Heart right ventricle (tissue), 16 donors: ENCODE measurements around the gene YIPF7. TPM values are rescaled to one million over a fixed set of nuclear protein-coding genes. Genes with fewer than 3 reads are reported as not detected.

Experiments
- ATAC-seq, 8 donors: fragments of 200-7000 bp; cut with Tn5 transposase; one replicate each; pipeline ENCODE4 v1.9.1; 2020; ENCODE audit warnings: mild to moderate bottlenecking in 8 of 8, moderate library complexity in 8 of 8, moderate number of reproducible peaks in 1 of 8
- DNase-seq, 2 donors: peaks; one replicate each; pipeline ENCODE4 v3.0.0-alpha.2; 2020
- H3K27ac ChIP-seq, 10 donors: fragments of 200-600 bp; sonication (generic) in 2 of 10; one replicate each; pipeline versions ENCODE4 v1.5.0 to v1.8.0; 2020 to 2022; ENCODE audit warnings: mild to moderate bottlenecking in 3 of 10
- H3K27me3 ChIP-seq, 7 donors: fragments of 200-600 bp; one replicate each; pipeline ENCODE4 v1.8.0; 2021 to 2022; ENCODE audit warnings: mild to moderate bottlenecking in 2 of 7
- H3K36me3 ChIP-seq, 9 donors: fragments of 200-600 bp; sonication (generic) in 1 of 9; one replicate each; pipeline versions ENCODE4 v1.5.0 to v1.8.0; 2020 to 2022; ENCODE audit warnings: mild to moderate bottlenecking in 2 of 9
- H3K4me1 ChIP-seq, 9 donors: fragments of 200-600 bp; sonication (generic) in 1 of 9; one replicate each; pipeline versions ENCODE4 v1.5.0 to v1.8.0; 2020 to 2022; ENCODE audit warnings: mild to moderate bottlenecking in 4 of 9
- H3K4me3 ChIP-seq, 10 donors: fragments of 200-600 bp; sonication (generic) in 2 of 10; one replicate each; pipeline versions ENCODE4 v1.5.0 to v1.8.0; 2020 to 2022; ENCODE audit warnings: mild to moderate bottlenecking in 7 of 10, moderate library complexity in 2 of 10
- H3K9me3 ChIP-seq, 11 donors: fragments of 200-600 bp in 10 of 11; sonication (generic) in 2 of 11; one replicate each; pipeline versions ENCODE4 v1.5.0 to v1.8.0; 2013 to 2022; ENCODE audit warnings: mild to moderate bottlenecking in 2 of 11, control low read depth in 1 of 11, moderate library complexity in 1 of 11
- CTCF ChIP-seq, 9 donors: fragments of 200-600 bp; sonication (generic) in 2 of 9; IDR thresholded peaks; one replicate each; pipeline versions ENCODE4 v1.5.0 to v1.8.0; 2021 to 2022; ENCODE audit warnings: antibody characterized with exemption in 9 of 9, mild to moderate bottlenecking in 5 of 9, moderate library complexity in 1 of 9
- WGBS, 2 donors: extraction: QIAGEN DNeasy Blood & Tissue Kit; methylation state at CpG; one replicate each; pipeline ENCODE4 v1.1.7; 2013; ENCODE audit warnings: inconsistent platforms in 1 of 2; 5-methylcytosine and 5-hydroxymethylcytosine counted together
- intact Hi-C, 10 donors: fragments of 100-400 bp; cut with DNase I; formaldehyde crosslinking; loops; one replicate each; pipeline versions ENCODE4 v1.11.1 to v1.14.2; 2022
- polyA plus RNA-seq, 2 donors: library from polyadenylated mRNA; stranded (reverse); fragments of 200-250 nt; gene quantifications; one replicate each; pipeline ENCODE4 v1.2.3, GENCODE V29; 2013
- total RNA-seq, 10 donors: library from RNA; stranded (reverse); fragmentation: NEBNext Ultra II Directional in 3 of 10; extraction: Animal tissue kit (Norgen Biotek cat#: 25700) in 3 of 10; gene quantifications; one replicate each; pipeline versions ENCODE4 v1.2.1 to v1.2.4, GENCODE V29; 2021 to 2023
- donor health status: Arrhythmogenic right ventricular cardiomyopathy.
- donor health status: ischemic (EF 13 %, LVEDD 7.1; RV severe dilation, severe dysfunction).
- donor health status: healthy with polysubstance abuse.
- donor health status: DM: no; HTN: yes; CAD: no.
- donor health status: DM: no; HTN: no; CAD: no.
- donor health status: ischemic (EF 25% LVEDD 6.9; RV normal size, moderate dysfunction).
- donor health status: ischemic (EF 25% LVEDD 5.7; RV mildly dilated, moderate dysfunction).
- donor health status: healthy.
- donor health status: DM: yes; HTN: yes; CAD: no.
- donor health status: Ischemic cardiomyopathy.
- donor health status: ischemic (EF 35%, LVEDD 5.7; RV mildly dilated, moderate dysfunction).
- donor health status: nonischemic (EF 11% LVEDD 7.7; RV severe dilation, severe dysfunction).
- donor health status: DM: yes; HTN: yes; CAD: no.
- donor health status: PGD.
- donor health status: ischemic (EF 29% LVEDD 5.4; RV normal size, mild dysfunction).
- donor health status: nonischemic (EF 23%, LVEDD 6.1; RV moderate dilation, normal function).

YIPF7 gene
- total and polyA plus RNA-seq, 12 donors = 0.46 to 2.4 (median 1.5) TPM

- H3K36me3 ChIP-seq = peaks cover 0 to 36% (median 14%) of the 10 kb centered on the region in 9 donors
- peak overlapping the region; percentile 62 to 89 (median 78) for H3K4me3 ChIP-seq
- no peak for TF ChIP-seq CTCF (IDR thresholded peaks at IDR 0.05)
- peak overlapping the region in 8 of 10 donors; percentile 84 to 96 (median 92) for H3K27ac ChIP-seq
- DNase-seq = no peak
- intact Hi-C loops = loop anchor here in 3 of 10 donors (2.0 to 5.0 kb wide), 2 partner anchors 48 kb away; partner anchors contain the start of gene GNPDA2 (in 3 of the 3)
- no peaks in the 10 kb centered on the region for H3K27me3 ChIP-seq
- WGBS, 2 donors = 2 to 5% methylated on average over 3 of the region's 3 CpGs
- H3K4me1 ChIP-seq = peaks cover 0 to 35% (median 27%) of the 10 kb centered on the region in 9 donors
- ATAC-seq = no peak
- H3K9me3 ChIP-seq = no peaks in the 10 kb centered on the region
These were observed 27.6 kb upstream of the YIPF7 start for GRCh38 chr4:44679060-44679459.

- 1% methylated on average over 57 of the region's 57 CpGs for WGBS, 2 donors
- intact Hi-C loops = loop anchor here in 3 of 10 donors (2.0 to 5.0 kb wide), 2 partner anchors 48 to 49 kb away; partner anchors contain the start of gene GNPDA2 (in 3 of the 3)
These were observed 26.9 kb upstream of the YIPF7 start, which contains the start of gene GUF1 for GRCh38 chr4:44678094-44679041. TSS of gene GUF1 (plus strand) at chr4:44678420. CDS start at chr4:44678623, 203 bp downstream.

DNA sequence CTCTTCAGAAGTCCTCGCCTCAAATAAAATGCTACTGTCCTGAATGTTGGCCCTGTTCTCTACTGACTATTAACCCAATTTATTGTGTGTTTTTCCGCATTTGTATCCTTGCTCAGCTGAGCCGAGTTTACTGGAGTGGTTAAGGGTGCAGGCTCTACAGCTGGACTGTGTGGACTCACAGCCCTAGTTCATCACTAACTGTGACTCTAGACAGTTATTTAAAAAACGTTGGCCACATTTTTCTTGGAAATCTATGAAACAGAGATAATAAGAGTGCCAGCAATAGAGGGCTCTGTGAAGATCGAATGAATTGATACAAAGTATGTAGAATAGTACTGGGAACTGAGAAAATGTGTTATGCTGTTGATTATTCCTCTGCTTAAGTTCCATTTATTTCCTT lies 23.9 kb upstream of the YIPF7 start:
- Histone ChIP-seq H3K4me1 (peaks cover 0 to 26% (median 22%) of the 10 kb centered on the region in 9 donors), H3K27me3 (no peaks in the 10 kb centered on the region), H3K9me3 (no peaks in the 10 kb centered on the region), H3K27ac (no peak overlapping the region), H3K4me3 (no peak overlapping the region), H3K36me3 (no peaks in the 10 kb centered on the region)
- DNase-seq (no peak), ATAC-seq (no peak)
- no peak for TF ChIP-seq CTCF (IDR thresholded peaks at IDR 0.05)
- intact Hi-C loops = loop anchor here in 2 of 10 donors (5.0 kb wide), 1 partner anchor 52 kb away; the partner anchor contains the start of gene GNPDA2 (in 2 of the 2)
- WGBS, 2 donors = 73% methylated on average over 5 of the region's 5 CpGs

More at GRCh38 chr4:44678094-44679041, 26.9 kb upstream of the YIPF7 start, which contains the start of gene GUF1:
- H3K27me3 ChIP-seq = no peaks in the 10 kb centered on the region
- H3K4me1 ChIP-seq = peaks cover 0 to 35% (median 27%) of the 10 kb centered on the region in 9 donors
- H3K36me3 ChIP-seq = peaks cover 0 to 29% (median 7%) of the 10 kb centered on the region in 9 donors
- no peaks in the 10 kb centered on the region for H3K9me3 ChIP-seq
- ATAC-seq = peak; percentile 98 to 99 (median 99)
- peak within 1 kb of the TSS; percentile 27 to 96 (median 90) for H3K27ac ChIP-seq
- peak within 1 kb of the TSS; percentile 62 to 89 (median 78) for H3K4me3 ChIP-seq
- DNase-seq = peak; percentile 88 to 89
- no peak for TF ChIP-seq CTCF (IDR thresholded peaks at IDR 0.05)

- DNase-seq (no peak), ATAC-seq (no peak)
- Histone ChIP-seq H3K27ac (no peak overlapping the region), H3K4me1 (peaks cover 0 to 17% (median 13%) of the 10 kb centered on the region in 9 donors), H3K36me3 (no peaks in the 10 kb centered on the region), H3K27me3 (no peaks in the 10 kb centered on the region), H3K4me3 (no peak overlapping the region), H3K9me3 (no peaks in the 10 kb centered on the region)
- intact Hi-C loops = no loop called here
- TF ChIP-seq CTCF (IDR thresholded peaks at IDR 0.05) = peak in 1 of 9 donors; percentile 8
- 90 to 92% methylated on average over 1 of the region's 1 CpG for WGBS, 2 donors
These were observed 23.0 kb upstream of the YIPF7 start for GRCh38 chr4:44674471-44674870.
